ENCODE measurements around the gene ZNF544.

The ZNF544 gene

GRCh38 chr19:58261600-58261967 lies 32.9 kb downstream of the ZNF544 start:
- Histone ChIP-seq H3K27ac (no peak overlapping the region), H3K4me1 (ENCODE audit: control insufficient read depth in 1 of 2, insufficient read depth in 1 of 2, low read depth in 1 of 2, low read length in 1 of 2) (no peaks in the 10 kb centered on the region), H3K4me3 (ENCODE audit: low read depth in 1 of 2, low read length in 1 of 2) (no peak overlapping the region), H3K36me3 (no peaks in the 10 kb centered on the region), H3K9me3 (peaks cover 94% of the 10 kb centered on the region), H3K27me3 (no peaks in the 10 kb centered on the region)
- TF ChIP-seq CTCF (IDR thresholded peaks at IDR 0.05), result no peak

- Histone ChIP-seq H3K27ac (no peak overlapping the region), H3K4me3 (ENCODE audit: low read depth in 1 of 2, low read length in 1 of 2) (no peak overlapping the region), H3K9me3 (peaks cover 94% of the 10 kb centered on the region), H3K27me3 (no peaks in the 10 kb centered on the region), H3K36me3 (no peaks in the 10 kb centered on the region), H3K4me1 (ENCODE audit: control insufficient read depth in 1 of 2, insufficient read depth in 1 of 2, low read depth in 1 of 2, low read length in 1 of 2) (no peaks in the 10 kb centered on the region)
- TF ChIP-seq CTCF (IDR thresholded peaks at IDR 0.05), result no peak
Observed at GRCh38 chr19:58261968-58262921, 33.5 kb downstream of the ZNF544 start.

GRCh38 chr19:58262922-58263296 lies 34.2 kb downstream of the ZNF544 start:
- Histone ChIP-seq H3K27ac (no peak overlapping the region), H3K9me3 (peaks cover 90% of the 10 kb centered on the region), H3K27me3 (no peaks in the 10 kb centered on the region), H3K36me3 (no peaks in the 10 kb centered on the region), H3K4me1 (ENCODE audit: control insufficient read depth in 1 of 2, insufficient read depth in 1 of 2, low read depth in 1 of 2, low read length in 1 of 2) (no peaks in the 10 kb centered on the region), H3K4me3 (ENCODE audit: low read depth in 1 of 2, low read length in 1 of 2) (no peak overlapping the region)
- no peak for TF ChIP-seq CTCF (IDR thresholded peaks at IDR 0.05)

GRCh38 chr19:58265100-58265499 lies 36.4 kb downstream of the ZNF544 start:
- Histone ChIP-seq H3K4me3 (ENCODE audit: low read depth in 1 of 2, low read length in 1 of 2) (no peak overlapping the region), H3K27ac (no peak overlapping the region), H3K9me3 (peaks cover 79% of the 10 kb centered on the region), H3K36me3 (no peaks in the 10 kb centered on the region), H3K4me1 (ENCODE audit: control insufficient read depth in 1 of 2, insufficient read depth in 1 of 2, low read depth in 1 of 2, low read length in 1 of 2) (no peaks in the 10 kb centered on the region), H3K27me3 (no peaks in the 10 kb centered on the region)
- TF ChIP-seq CTCF (IDR thresholded peaks at IDR 0.05), result no peak

GRCh38 chr19:58268344-58268743 lies 39.6 kb downstream of the ZNF544 start:
- no peaks in the 10 kb centered on the region for H3K27me3 ChIP-seq
- no peak overlapping the region for H3K4me3 ChIP-seq (ENCODE audit: low read depth in 1 of 2, low read length in 1 of 2)
- TF ChIP-seq CTCF (IDR thresholded peaks at IDR 0.05), result no peak
- no peaks in the 10 kb centered on the region for H3K36me3 ChIP-seq
- H3K4me1 ChIP-seq (ENCODE audit: control insufficient read depth in 1 of 2, insufficient read depth in 1 of 2, low read depth in 1 of 2, low read length in 1 of 2), result no peaks in the 10 kb centered on the region
- H3K27ac ChIP-seq, result no peak overlapping the region
- H3K9me3 ChIP-seq, result peaks cover 63% of the 10 kb centered on the region

Data from neutrophil (primary cell).